Activated CD4-positive, alpha-beta T cell treated with anti-CD3 and anti-CD28 coated beads for 24 hours (primary cell): ENCODE measurements around the gene MGLL.
"Not testable (repeated sequence)": the region's sequence is repeated elsewhere in the genome, so short reads cannot be mapped to it uniquely, and the experiment has no call there.

ENCODE experiments used
- DNase-seq, 2 donors: peaks; one replicate each; pipeline ENCODE4 v3.0.0-alpha.2; 2020; ENCODE audit warnings: low read depth in 2 of 2

Gene MGLL

GRCh38 chr3:127658234-127658633, 164.1 kb downstream of the MGLL start:
- no peak for DNase-seq

GRCh38 chr3:127656906-127657305, 165.4 kb downstream of the MGLL start:
- no peak for DNase-seq

GRCh38 chr3:127655641-127656040, 166.7 kb downstream of the MGLL start:
- no peak for DNase-seq

- DNase-seq = not testable (repeated sequence)
Observed at GRCh38 chr3:127654993-127655392, 167.3 kb downstream of the MGLL start.

- no peak for DNase-seq
Observed at GRCh38 chr3:127654374-127654773, 167.9 kb downstream of the MGLL start.

- DNase-seq = no peak
Observed at GRCh38 chr3:127652246-127652995, 169.9 kb downstream of the MGLL start.

GRCh38 chr3:127651516-127652172, 170.7 kb downstream of the MGLL start:
- DNase-seq = no peak

- no peak for DNase-seq
Observed at GRCh38 chr3:127650236-127650635, 172.1 kb downstream of the MGLL start.

- DNase-seq = no peak
Observed at GRCh38 chr3:127647845-127648204, 174.5 kb downstream of the MGLL start.

- DNase-seq = no peak
Observed at GRCh38 chr3:127647166-127647844, 175.0 kb downstream of the MGLL start.

- no peak for DNase-seq
Observed at GRCh38 chr3:127646501-127647046, 175.7 kb downstream of the MGLL start.

GRCh38 chr3:127645371-127646015, 176.8 kb downstream of the MGLL start:
- no peak for DNase-seq

- no peak for DNase-seq
Observed at GRCh38 chr3:127644641-127645370, 177.5 kb downstream of the MGLL start.

GRCh38 chr3:127640042-127640355, 182.3 kb downstream of the MGLL start:
- DNase-seq = no peak

GRCh38 chr3:127639173-127640041, 182.9 kb downstream of the MGLL start:
- DNase-seq = no peak
